GM10266 (cell line): ENCODE data around the gene KCNJ15.
A peak's percentile ranks its signal among the peaks of the same experiment; 100 is the strongest.

ENCODE experiments used
- DNase-seq: peaks from one replicate; pipeline ENCODE4 v3.0.0; 2012; ENCODE audit errors: extremely low spot score
- TF ChIP-seq, protein P1 (sequence below): IDR thresholded peaks from 2 replicates; pipeline ENCODE4 v1.5.1; 2012; ENCODE audit warnings: mild to moderate bottlenecking, low read depth; ENCODE audit not compliant: control insufficient read depth, insufficient read depth; ENCODE audit errors: missing control alignments

The KCNJ15 gene

DNA sequence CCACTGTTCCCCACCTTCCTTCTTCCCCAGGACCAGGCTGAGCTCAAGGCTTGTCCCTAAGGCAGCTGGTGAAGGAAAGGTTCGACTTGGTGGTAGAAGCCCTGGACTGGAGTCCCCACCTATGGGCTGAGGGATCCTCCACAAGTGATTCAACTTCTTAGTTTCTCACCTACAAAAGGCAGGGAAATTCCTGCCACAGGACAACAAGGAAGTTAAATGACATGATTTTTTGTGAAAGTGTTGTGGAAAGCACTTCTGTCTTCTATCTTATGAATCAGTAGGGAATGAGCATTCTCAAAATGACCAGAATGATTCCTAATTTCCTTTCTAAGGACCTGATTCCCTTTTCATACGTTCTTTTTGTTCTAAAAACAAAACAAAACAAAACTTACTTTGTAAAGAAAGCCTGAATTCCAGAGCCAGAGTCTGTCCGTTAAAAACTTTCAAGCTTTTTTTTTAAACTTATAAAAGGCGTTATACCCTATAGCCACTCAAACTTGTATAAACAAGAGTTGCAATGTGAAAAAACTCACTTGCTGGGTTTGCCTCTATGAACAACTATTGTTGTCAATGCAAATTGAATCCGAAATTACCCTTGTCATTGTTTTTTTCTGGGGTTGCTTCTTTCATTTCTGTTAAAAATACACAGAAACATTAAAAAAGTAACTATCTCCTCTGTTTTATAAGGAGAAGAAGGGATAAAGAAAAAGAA is 12.2 kb downstream of the KCNJ15 start:
- DNase-seq, result peak; percentile 16
- TF ChIP-seq, protein P1, sequence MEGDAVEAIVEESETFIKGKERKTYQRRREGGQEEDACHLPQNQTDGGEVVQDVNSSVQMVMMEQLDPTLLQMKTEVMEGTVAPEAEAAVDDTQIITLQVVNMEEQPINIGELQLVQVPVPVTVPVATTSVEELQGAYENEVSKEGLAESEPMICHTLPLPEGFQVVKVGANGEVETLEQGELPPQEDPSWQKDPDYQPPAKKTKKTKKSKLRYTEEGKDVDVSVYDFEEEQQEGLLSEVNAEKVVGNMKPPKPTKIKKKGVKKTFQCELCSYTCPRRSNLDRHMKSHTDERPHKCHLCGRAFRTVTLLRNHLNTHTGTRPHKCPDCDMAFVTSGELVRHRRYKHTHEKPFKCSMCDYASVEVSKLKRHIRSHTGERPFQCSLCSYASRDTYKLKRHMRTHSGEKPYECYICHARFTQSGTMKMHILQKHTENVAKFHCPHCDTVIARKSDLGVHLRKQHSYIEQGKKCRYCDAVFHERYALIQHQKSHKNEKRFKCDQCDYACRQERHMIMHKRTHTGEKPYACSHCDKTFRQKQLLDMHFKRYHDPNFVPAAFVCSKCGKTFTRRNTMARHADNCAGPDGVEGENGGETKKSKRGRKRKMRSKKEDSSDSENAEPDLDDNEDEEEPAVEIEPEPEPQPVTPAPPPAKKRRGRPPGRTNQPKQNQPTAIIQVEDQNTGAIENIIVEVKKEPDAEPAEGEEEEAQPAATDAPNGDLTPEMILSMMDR, result no peak

GRCh38 chr21:38269576-38269936 is 12.8 kb downstream of the KCNJ15 start:
- peak; percentile 51 for DNase-seq
- TF ChIP-seq, protein P1, result no peak

GRCh38 chr21:38272215-38272614 is 15.4 kb downstream of the KCNJ15 start:
- TF ChIP-seq, protein P1, result no peak
- no peak for DNase-seq

GRCh38 chr21:38273745-38274542 is 17.2 kb downstream of the KCNJ15 start:
- TF ChIP-seq, protein P1, result no peak
- DNase-seq, result no peak

DNA sequence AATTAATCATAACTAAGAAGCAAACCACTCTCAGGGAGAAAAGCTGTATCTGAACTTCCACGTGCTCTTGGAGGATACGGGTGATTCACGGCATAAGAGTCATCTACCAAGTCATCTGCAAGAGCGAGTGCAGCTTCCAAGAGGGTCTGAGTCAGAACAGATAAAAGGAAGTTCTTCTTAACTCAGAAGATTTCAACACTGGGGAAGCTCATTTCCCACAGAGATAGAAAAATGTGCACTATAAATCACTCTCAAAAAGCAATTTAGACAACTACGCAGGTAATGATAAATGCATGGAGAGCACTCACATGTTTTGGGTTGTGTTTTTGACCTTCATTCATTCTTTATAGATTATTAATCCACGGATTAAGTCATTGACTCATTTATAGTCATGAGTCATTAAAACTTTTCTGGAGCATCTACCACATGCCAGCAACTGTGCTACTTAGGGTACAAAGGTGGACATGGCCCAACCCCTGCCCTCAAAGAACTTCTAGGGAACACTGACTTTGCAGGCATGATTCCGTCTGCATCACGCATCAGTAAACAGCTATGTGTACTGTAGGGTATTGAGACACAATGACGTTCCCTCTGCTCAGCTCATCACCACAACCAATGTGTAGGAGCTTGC is 20.8 kb downstream of the KCNJ15 start:
- TF ChIP-seq, protein P1, result no peak
- DNase-seq, result no peak

- no peak for DNase-seq
- TF ChIP-seq, protein P1, result no peak
These were observed 23.7 kb downstream of the KCNJ15 start for GRCh38 chr21:38280454-38280853.

- no peak for DNase-seq
- TF ChIP-seq, protein P1, result no peak
These were observed 24.1 kb downstream of the KCNJ15 start for GRCh38 chr21:38280867-38281266.
